ENCODE measurements around the gene TUBG1.

The TUBG1 gene

DNA sequence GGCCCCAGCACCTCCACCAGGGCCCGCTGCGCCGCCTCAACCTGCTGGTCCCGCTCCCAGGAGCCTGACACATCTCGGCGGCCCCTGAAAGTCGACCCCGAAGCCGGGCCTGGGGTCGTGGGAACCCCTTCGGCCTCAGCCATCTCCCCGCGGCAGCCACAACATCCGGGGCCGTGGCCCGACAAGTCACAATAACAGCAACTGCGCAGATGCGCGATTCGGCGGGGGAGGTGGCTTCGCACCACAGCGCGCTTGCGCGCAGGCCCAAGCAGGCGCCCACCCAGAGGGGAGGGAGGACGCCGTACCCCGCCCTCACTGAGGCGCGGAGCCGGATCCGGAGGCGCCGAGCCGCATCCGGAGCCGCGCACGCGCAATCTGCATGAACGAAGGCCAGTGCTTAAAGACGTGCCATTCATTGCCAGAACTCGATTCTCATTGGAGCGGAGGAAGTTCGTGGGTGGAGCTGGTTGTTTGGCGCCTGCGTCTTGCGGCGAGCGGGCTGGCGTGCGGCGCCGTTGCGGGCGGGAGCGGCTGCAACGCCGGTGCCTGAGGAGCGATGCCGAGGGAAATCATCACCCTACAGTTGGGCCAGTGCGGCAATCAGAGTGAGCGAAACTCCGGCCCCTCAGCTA lies at the start of gene TUBG1, which contains the start of gene RETREG3:
Gene TUBG1, plus strand, starts transcription at position 502 of the 632 bp plus-strand sequence. Its CDS starts 55 bp downstream, at position 557.
Gene RETREG3, minus strand, starts transcription at position 193 of the 632 bp plus-strand sequence. Its CDS starts 50 bp downstream, at position 143.
- peak; percentile 98 to 99 for DNase-seq

DNA sequence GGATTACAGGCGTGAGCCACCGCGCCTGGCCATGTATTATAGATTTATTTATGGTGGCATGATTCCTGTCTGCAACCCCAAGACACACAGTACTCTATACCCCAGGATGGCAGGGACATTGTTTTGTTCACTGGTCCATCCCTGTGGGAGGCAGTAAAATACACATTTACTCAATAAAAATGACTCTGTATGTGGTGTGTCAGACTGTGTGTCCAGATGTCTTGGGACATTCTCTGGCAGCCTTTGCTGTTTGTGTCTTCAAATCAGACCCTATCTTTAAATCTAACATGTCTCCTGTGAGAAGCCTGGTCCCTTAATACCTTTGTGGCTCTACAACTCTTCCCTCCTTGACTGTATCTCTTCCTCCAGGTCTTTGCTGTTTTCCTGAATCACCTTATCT lies 49.2 kb upstream of the TUBG1 start:
- DNase-seq = no peak

DNA sequence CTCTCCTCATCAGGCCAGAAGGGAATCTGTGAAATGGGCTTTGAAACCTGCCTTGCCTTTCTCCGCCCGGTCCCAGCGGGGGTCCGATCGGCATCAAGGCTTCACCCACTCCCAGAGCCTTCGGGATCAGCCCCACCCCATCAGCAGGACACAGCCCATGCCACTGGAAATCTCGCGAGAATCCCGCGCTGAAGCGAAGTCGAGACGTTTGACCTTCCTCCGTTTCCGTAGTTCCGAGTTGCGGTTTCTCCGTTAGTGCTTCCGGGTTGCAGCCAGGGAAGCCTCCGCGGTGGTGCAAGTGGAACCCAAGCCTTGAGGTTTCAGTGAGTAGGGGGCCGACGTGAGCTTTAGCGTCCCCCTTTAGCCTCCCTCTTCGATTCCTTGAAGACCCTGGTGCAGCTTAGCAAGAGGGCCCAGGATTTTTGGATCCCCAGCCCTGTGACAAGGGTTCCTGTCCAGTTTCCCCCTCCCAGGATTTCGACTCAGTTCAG lies 47.5 kb upstream of the TUBG1 start, which contains the start of gene COASY:
Gene COASY, plus strand, starts transcription at position 252 of the 491 bp plus-strand sequence. CDS start 475 bp downstream, outside the sequence.
- DNase-seq = peak; percentile 90 to 91

DNA sequence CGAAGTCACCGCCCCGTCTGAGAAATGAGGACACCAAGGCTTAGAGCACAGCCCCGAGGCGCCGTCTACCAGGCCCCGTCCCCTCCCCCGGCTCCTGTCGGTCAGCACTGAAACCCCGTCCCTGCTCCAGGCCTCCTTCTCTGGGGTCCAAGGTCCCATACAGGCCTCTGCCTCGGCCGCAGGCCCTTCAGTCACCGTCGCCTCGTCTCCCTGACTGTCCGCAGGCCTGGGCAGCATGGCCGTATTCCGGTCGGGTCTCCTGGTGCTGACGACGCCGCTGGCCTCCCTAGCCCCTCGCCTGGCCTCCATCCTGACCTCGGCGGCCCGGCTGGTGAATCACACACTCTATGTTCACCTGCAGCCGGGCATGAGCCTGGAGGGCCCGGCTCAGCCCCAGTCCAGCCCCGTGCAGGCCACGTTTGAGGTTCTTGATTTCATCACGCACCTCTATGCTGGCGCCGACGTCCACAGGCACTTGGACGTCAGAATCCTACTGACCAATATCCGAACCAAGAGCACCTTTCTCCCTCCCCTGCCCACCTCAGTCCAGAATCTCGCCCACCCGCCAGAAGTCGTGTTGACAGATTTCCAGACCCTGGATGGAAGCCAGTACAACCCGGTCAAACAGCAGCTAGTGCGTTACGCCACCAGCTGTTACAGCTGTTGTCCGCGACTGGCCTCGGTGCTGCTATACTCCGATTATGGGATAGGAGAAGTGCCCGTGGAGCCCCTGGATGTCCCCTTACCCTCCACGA lies 46.9 kb upstream of the TUBG1 start:
- no peak for DNase-seq

DNA sequence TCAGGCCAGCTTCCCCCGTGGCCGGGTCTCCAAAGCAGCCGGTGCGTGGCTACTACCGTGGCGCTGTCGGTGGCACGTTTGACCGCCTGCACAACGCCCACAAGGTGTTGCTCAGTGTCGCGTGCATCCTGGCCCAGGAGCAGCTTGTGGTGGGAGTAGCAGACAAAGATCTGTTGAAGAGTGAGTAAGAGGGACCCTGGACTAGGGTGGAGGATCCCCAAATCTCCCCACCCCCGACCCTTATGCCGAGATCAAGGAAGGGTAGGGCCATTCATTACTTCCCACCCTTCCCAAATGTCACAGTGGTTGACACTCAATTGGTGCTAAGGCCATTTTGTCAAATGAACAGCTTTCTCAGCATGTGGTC lies 46.4 kb upstream of the TUBG1 start:
- DNase-seq = no peak

DNA sequence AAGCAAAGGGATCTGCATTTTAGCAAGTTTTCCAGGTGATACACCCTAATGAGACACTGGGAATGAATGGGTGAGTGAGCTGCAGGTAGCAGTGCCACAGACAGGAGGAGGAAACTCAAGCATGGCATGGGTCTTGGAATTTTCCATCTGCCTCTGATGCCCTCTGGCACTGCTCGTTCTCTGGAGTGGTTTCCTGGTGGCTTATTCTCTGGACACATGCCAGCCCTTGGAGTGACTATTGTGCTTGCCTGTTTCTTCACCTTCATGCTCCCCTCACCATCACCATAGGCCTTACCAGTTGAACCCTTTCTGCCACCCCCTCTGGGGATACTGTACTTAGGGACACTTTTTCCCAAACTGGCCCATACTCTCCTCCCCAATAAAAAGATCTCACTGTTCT lies 45.9 kb upstream of the TUBG1 start:
- DNase-seq = no peak

DNA sequence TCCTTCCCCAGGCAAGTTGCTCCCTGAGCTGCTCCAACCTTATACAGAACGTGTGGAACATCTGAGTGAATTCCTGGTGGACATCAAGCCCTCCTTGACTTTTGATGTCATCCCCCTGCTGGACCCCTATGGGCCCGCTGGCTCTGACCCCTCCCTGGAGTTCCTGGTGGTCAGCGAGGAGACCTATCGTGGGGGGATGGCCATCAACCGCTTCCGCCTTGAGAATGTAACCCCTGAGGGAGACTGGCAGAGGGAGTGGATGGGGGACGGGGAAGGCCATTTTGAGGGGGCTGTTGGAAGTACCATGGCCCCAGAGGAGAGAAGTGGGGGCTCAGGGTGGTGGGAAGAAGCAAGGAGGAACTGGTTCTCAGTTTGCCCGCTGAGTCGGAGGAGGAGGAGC lies 45.5 kb upstream of the TUBG1 start:
- DNase-seq = no peak

DNA sequence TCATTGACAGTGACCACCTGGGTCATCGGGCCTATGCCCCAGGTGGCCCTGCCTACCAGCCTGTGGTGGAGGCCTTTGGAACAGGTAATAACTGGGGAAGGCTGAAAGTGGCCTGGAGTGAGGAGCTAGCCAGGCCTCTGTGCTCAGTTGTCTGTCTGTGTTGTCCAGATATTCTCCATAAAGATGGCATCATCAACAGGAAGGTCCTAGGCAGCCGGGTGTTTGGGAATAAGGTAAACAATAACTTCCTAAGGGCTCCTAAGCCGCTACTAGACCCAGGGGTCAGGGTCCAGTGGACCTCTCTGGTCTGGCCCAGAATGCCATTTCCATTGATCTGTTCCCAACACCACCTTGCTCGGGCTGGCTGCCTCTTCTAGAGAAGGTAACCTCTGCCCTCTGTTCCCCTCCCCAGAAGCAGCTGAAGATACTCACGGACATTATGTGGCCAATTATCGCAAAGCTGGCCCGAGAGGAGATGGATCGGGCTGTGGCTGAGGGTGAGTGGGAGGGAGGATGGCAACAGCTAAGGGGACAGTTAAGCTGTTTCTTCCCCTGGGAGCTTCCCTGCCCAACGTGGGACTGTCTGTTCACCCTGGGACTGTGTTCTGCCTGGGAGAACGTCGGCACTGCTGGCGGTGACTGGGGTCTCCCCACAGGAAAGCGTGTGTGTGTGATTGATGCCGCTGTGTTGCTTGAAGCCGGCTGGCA lies 44.5 kb upstream of the TUBG1 start:
- no peak for DNase-seq

DNA sequence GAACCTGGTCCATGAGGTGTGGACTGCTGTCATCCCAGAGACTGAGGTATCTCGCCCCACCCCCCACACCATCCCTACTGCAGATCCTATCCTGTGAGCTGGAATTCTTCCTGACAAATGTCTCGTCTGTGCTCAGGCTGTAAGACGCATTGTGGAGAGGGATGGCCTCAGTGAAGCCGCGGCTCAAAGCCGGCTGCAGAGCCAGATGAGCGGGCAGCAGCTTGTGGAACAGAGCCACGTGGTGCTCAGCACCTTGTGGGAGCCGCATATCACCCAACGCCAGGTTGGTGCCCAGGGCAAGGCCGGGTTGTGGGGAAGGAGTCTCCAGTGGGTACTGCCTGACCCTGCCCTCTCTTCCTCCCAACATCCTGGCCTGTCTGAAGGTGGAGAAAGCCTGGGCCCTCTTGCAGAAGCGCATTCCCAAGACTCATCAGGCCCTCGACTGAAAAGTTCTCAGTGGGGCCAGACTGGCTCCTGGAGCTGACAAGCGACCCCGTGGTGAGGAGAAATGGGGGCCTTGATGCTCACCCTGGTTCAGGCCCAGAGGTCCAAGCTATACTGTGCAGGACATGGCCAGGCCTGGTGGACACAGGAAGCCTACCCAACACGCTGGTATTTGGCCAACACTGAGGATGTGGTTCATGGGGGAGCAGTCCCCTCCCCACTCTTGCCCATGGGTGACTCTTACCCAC lies 43.8 kb upstream of the TUBG1 start:
- DNase-seq = no peak

DNA sequence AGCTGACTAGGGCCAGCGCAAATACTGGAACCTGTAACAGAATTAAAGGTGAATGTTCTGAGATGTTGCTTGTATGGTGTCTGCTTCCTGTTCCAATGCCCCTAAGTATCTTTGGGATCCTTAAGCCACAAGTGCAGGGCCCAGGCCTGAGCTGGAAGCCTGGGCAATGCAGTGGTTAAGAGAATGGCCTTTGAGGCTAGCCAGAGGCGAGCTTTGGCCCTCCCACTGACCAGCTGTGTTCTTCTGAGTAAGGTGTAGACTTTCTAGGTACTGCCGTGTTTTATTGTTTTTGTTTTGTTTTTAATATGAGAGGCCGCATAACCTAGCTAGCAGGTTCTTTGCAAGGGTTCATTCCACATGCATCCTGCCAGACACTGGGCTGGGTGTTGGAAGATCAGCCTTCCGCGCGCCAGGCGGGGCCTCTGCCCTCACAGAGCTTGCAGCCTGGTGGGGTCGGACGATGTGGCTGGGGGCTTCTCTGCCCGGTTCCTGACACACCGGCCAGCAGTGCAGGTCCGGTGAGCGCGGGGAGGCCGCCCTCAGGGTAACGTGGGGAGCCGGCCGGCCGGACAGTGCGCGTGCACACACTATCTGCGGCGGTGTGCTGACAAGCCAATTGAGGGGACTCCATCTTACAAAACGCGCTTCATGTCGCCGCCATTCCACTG lies 43.1 kb upstream of the TUBG1 start:
- no peak for DNase-seq

DNA sequence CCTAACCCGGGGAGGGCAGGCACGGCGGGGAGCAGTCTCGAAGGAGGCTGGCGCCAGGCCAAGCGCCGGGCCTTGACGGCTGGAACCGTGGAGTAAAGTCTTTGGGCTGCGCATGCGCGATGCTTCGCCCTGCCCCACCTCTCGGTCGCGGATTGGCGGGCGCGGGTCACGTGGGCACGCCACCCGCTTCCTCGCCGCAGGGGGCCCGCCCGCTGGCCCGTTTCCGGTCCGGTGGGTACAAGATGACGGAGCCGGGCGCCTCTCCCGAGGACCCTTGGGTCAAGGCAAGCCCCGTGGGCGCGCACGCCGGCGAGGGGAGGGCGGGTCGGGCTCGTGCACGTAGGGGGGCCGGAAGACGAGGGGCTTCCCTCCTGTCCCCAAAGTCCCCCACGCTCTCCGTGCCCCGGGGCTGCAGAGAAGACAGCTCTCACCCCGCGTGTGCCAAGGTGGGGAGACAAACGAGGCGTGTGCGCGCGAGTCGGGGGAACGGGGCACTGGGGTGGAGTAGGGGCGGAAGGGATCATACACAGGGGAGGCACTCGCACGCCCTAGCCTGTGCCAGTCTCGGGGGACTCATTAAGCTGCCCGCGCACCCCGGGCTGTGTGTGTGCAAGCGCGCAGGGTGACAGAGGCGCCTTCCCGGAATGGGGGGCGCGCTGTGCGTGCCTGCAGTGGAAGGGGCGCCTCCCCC lies 42.5 kb upstream of the TUBG1 start, which contains the start of gene MLX:
Gene MLX, plus strand, starts transcription at position 218 of the 691 bp plus-strand sequence. Its CDS starts 25 bp downstream, at position 243.
- DNase-seq = peak; percentile 81 to 87

DNA sequence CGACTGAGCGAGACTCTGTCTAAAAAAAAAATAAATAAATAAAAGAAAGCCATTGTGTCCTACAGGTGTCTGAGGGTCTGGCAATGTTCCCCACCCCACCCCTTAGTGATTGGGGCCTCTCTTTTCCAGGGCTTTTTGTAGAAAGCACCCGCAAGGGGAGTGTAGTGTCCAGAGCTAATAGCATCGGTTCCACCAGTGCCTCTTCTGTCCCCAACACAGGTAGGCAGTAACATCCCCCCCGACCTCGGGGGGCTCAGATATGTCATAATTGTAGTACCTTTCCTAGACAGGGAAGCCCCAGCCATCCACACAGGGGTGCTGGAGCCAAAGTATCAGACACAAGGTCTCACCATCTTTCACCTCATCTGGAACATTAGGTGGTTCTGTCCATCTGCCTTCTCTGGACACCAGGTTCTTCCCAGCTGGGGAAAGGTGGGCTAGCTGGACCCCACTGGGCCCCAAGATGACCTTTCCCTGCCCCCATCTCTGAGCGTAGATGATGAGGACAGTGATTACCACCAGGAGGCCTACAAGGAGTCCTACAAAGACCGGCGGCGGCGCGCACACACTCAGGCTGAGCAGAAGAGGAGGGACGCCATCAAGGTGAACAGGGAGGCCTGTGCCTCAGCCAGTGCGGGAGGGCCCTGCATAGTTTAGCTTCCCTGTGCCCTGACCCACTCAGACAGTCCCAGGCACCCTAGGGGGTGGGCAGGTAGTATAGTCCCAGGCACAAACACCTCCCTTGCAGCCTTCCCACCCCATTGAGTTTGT lies 41.0 kb upstream of the TUBG1 start:
- DNase-seq = no peak

DNA sequence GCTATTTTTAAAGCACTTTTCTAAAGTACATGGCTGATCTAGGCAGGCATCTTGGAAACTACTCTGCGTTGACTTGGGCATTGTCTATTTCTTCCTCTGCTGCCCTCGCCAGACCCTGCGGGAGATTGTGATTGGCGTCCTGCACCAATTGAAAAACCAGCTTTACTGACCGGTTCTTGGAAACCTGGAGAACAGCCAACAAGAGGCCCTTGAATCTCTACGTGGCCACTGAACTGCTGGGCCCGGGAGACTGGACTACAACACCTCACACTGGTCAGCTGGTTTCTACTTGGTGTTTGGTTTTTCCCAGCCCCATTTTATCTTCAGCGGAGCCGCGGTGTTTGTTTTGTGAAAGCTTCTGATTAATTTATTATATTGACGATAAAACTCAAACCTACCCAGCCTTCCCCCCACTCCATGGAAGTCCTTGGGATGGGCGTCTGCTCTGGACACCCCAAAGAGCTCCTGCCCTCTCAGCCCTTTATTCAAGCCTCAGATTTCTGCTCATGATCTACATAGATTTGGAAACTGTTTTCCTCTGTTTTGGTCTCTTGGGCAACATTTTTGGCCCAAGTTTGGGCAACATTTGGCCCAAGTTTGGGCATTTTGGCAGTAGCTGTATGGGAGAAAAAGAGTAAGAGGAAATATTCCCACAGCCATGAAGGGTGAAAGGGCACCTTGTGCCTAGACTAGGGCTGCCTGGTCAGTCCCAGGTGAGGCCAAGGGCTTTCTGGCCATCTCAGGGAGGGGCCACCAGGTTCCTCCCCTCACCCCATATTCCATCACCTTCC lies 37.9 kb upstream of the TUBG1 start:
- no peak for DNase-seq

DNA sequence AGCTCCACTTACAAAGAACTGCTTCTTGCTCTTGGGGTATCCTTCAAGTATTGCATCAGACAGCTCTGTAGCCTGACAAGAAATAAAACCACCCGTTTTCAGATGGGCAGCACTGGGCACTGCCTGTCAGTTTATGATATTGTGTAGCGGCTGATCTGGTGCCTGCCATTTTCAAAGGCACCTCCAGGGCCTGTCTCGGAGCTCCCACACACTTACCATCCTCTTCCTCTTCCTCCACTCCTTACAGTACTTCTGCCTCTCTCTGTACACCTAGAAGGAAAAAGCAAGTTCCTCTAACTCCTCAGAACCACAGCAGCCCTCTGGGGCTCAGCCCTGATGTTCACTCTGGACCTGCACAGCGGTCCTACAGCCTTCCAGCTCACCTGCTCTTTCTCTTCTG lies 36.4 kb upstream of the TUBG1 start:
- no peak for DNase-seq

DNA sequence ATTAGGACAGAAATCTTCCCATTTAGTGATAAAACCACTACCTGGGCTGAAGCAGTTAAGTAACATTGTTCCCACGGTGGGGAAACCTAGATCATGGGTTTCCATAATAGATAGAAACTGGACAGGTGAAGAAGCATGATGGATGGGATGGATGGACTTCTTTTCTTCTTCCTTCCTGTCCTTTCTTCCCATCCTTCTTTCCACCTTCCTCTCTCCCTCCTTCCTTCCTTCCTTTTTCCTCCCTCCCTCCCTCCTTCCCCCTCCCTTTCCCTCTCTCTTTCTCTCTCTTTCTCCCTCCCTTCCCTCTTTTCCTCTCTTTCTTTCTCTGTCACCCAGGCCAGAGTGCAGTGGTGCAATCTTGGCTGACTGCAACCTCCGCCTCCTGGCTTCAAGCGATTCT lies 35.0 kb upstream of the TUBG1 start:
- DNase-seq = no peak

DNA sequence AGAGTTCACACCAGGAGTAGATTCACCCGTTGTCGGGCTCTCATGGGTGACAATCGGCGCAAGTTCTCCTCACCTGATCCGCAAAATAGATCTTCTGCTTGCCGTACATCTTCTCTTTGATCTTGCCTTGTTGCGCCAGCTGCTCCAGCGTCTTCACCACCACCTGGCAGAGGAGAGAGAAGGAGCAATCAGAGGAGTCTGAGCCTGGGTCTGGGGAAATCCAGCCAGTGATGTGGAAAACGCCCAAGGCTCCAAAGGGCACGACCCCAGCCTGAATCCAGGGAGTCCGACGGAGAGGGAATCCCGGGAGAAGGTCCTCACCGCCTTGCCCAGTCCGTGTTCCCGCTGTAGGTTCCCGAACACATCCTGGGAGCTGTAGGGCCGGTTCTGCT lies 32.3 kb upstream of the TUBG1 start:
- DNase-seq = no peak

DNA sequence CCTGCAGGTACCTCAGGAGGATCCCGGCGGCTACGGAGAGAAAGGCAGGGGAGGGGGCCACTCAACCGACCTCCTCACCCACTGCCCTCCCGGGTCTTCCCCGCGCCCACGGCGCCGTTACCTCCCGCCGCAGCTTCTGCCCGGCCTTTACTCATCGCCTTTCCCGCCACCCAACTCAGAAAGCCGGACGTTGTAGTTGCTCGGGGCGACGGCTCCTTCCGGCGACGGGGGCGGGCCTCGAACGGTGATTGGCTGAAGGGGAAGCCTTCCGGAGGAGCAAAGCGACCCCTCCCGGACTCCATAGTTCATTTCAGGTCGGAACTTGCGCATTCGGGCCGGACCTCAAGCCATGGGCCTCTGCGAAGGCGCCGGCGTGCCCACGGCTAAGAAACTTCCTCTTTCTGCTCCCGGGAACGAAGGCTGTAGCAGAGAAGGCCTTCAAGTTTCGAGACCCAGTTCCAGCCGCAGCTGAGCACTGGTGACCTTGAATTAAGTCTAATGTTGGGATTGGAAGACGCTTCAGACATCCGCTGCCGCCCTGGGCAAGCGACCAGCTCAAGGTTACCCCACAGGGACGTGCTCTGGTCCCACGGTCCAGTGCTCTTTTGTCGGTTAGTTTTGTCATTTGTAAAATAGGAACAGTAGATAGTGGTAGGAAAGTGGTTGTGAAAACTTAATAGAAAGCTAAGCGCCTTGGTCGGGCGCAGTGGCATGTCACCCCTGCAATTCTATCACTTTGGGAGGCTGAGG lies 31.8 kb upstream of the TUBG1 start, which contains the start of gene PSMC3IP:
Gene PSMC3IP, minus strand, starts transcription at position 198 of the 750 bp plus-strand sequence. Its CDS starts 43 bp downstream, at position 155.
- DNase-seq = peak; percentile 87 to 90

DNA sequence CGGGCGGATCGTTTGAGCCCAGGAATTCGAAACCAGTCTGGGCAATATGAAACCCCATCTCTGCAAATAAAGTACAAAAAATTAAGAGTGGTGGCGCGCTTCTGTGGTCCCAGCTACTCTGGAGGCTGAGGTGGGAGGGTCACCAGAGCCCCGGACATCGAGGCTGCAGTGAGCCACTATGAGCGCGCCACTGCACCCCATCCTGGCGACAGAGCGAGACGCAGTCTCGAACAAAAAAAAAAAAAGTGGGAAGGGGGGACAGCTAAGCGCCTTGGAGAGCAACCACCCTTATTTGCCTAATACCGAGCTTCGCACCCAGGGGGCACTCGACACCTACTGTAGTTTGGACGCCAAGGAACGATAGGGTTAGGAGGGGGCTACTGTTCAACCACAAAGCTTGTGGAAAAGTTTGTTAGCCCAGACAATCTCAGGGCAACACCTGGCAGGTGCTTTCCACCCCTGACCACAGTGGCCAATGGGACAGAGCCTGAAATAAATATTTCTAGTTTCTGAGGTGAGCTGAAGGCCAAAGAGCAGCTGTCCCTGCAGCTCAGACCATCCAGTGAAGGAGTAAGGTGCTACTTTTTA lies 31.1 kb upstream of the TUBG1 start:
- DNase-seq = peak; percentile 69 to 71
